Measurements from ENCODE around the gene C11orf65.
"Not testable (repeated sequence)": the region's sequence is repeated elsewhere in the genome, so short reads cannot be mapped to it uniquely, and the experiment has no call there.

DNA sequence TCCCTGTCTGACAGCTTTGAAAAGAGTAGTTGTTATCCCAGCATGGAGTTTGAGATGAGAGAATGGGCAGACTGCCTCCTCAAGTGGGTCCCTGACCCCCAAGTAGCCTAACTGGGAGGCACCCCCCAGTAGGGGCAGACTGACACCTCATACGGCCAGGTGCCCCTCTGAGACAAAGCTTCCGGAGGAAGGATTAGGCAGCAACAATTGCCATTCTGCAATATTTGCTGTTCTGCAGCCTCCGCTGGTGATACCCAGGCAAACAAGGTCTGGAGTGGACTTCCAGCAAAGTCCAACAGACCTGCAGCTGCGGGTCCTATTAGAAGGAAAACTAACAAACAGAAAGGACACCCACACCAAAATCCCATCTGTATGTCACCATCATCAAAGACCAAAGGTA lies 25.9 kb downstream of the C11orf65 start:
- TF ChIP-seq, protein P1, sequence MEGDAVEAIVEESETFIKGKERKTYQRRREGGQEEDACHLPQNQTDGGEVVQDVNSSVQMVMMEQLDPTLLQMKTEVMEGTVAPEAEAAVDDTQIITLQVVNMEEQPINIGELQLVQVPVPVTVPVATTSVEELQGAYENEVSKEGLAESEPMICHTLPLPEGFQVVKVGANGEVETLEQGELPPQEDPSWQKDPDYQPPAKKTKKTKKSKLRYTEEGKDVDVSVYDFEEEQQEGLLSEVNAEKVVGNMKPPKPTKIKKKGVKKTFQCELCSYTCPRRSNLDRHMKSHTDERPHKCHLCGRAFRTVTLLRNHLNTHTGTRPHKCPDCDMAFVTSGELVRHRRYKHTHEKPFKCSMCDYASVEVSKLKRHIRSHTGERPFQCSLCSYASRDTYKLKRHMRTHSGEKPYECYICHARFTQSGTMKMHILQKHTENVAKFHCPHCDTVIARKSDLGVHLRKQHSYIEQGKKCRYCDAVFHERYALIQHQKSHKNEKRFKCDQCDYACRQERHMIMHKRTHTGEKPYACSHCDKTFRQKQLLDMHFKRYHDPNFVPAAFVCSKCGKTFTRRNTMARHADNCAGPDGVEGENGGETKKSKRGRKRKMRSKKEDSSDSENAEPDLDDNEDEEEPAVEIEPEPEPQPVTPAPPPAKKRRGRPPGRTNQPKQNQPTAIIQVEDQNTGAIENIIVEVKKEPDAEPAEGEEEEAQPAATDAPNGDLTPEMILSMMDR (IDR thresholded peaks at IDR 0.05), result not testable (repeated sequence)
- not testable (repeated sequence) for TF ChIP-seq POLR2A (IDR thresholded peaks at IDR 0.05)

All from uterus (tissue), 2 donors.